Stimulated activated CD4-positive, alpha-beta T cell treated with anti-CD3 and anti-CD28 coated beads, Interleukin-1b, Interleukin-23, amount 100 ng/mL, for 4 hours (primary cell): Measurements from ENCODE around the gene GLRA3.

Source experiments
- DNase-seq, 2 donors: peaks; one replicate each; pipeline ENCODE4 v3.0.0-alpha.2; 2020; ENCODE audit warnings: low read depth in 2 of 2

Gene GLRA3

DNA sequence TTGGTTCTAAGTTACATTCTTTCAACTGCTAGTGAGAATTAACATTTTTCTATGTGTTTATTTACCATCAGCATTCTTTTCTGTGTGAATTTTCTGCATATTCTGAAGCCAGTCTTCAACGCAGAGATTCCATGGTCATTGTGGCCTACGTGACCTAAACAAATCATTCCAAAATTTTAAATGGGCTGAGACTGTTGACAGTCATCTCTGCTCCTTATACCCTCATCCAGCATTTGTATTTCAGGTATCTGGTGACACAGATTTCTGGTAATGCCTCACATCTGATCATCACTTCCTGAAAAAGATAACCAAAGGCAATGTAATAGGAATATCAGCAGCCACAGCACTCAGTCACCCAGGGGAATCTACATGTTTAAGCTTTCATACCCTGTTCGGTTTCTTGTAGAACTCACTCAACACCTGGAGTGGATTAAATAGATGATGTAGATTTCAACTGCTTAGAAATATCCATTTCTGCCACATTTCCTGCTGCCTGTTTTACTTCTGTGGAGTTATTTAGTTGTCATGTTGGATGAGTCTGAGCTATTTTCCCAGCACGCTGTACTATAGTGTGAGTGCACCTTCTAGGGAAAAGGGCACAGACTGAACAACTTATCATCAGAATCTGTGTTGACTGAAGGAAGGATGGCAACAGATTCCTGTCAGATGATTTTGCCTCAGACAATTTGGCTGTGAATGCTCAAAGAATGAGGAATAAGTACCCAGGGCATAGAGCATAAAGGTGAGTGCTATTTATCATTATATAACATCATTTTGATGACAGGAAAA is 233.7 kb downstream of the GLRA3 start:
- no peak for DNase-seq

DNA sequence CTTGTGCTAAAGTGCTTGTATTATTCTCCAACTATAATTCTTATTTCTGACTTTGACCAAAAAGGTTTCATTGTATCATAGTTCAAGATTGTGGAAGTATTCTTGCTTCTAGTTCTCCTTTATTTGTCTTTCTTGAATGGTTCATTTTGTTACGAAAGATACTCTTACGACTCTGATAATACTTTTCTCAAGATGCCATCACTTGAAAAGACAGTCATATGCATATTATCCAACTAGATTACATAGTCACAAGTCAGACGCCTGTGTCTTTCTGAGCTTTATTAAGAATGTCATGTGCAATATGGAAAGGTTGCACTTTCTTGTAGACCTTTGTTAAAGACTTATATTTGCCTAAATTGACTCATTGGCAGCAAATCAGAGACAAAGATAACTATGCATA is 235.3 kb downstream of the GLRA3 start:
- no peak for DNase-seq

DNA sequence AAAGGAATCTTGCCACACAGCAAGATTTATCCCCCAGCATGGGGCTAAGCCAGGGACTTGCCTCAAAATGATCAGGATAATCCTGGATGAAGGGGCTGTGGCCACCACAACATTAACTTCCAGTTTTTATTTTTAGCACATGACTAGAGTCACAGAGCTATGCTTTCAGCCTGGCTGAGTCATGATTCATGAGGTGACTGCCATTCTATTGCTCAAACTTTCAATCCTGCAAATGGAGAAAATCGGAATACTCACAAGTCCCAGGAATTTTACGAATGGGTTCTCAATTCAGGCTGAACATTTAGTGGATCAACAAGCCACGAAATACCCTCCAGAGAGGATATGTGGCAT is 236.1 kb downstream of the GLRA3 start:
- DNase-seq, result no peak

DNA sequence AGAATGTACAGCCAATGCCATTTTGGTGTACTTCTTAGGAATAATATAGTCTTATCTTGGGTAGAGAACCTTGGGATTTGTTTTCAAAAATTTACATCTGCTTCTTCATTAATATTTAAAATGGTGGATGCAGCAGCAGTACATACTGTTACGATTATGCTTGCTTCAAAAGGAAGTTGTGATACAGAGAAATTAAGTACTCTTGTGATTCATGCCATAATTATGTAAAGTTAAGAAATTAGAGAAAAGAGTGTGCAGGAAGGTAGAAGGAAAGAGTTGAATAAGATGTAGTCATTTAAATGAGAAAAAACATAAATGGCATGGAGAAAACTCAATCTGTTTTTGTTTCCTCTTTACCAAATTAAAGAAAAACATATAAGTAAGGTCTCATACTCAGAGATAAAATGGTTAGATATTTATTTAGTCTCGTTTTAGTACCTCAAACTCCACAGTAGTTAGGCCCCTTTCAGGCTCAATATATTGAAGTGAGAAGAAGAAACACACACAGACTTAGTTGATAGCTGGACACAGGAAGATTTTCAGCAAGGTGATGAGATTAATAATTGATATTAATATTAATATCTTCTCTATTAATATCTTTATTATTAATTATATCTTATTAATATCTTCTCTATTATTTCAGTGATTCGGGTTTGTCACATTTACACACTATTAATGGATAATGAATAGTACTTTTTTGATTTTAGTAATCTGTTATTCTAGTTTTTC is 236.6 kb downstream of the GLRA3 start:
- DNase-seq, result no peak

DNA sequence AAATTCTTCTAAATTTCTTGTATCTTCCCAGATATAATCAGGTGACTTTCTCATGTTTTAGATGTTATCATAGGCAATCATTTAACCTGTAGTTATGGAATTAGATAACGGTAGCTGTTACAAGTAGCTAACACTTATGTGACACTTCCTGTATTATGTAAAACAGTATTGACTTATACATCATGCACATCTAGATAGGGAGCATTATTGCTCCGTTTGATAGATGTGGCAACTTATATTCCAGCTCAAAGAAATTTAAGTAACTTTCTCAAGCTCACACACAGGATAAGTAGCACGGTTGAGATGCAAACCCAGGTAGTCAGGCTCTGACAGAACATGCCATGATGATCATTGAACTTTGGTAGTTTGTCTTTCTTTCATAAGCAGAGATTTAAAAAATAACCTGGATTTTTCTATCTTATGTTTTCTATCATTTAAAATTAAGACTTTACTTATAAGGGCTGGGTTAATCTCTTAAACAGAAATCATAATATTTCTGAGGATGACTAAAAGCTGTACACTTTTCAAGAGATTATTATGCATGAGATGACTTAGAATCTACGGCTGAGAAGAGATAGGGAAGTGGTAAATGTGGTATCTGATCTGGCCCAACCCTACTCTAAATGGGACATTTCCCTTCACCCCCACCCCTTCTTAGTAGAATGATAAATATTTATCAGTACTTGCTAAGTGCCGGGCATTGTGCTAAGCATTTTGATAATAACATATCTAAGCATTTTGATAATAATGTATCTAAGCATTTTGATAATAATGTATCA is 237.6 kb downstream of the GLRA3 start:
- DNase-seq, result no peak

DNA sequence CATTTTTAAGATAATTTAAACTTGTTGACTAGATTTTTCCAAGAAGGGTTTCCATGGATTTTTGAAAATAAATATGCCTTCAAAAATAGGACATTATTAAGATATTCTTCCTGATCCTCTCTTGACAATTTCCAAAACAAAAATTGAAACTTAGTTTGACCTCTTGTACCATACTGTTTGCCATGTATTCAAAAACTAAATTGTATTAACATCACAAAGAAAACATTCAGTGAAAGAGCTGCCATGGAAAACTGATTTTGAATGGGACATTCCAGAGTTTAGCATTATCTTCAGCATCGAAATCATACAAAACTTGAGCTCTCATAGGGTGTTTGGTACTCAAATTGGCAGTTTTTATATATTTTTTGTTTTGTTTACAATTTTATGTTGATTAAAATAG is 238.7 kb downstream of the GLRA3 start:
- DNase-seq, result no peak
